Mammary epithelial cell (primary cell): ENCODE data around the gene TRERF1.

Experiments used
- CTCF ChIP-seq, 2 donors: IDR thresholded peaks in 1 of 2; conservative IDR thresholded peaks in 1 of 2; 2 replicates each; pipeline ENCODE4 v1.5.1; 2011 to 2012; ENCODE audit warnings: inconsistent platforms in 2 of 2, low read length in 2 of 2, mild to moderate bottlenecking in 2 of 2, control low read depth in 1 of 2, low read depth in 1 of 2; ENCODE audit not compliant: insufficient read depth in 1 of 2; ENCODE audit errors: extremely low read depth in 1 of 2
- EZH2 ChIP-seq: IDR thresholded peaks from 2 replicates; pipeline ENCODE4 v1.6.1; 2012; ENCODE audit warnings: low read length, inconsistent platforms, borderline replicate concordance

DNA sequence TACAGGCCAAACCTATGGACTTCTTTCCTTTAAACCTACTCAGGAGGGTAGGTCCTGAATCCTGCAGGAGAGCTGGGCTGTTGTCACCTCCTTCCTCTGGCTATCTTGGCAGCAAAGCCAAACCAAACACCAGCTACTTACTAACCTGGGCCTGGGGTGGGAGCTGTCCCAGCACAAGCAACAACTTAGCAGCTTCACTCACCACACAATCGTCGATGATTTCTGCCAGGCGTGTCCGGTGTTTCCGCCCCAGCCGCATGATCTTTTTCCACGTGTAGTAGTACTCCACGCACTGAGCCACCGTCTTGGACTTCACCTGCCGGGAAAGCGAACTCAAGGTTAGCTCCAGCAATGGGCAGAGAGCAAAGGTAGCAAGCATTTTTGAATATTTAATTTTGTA lies 208.7 kb downstream of the TRERF1 start:
- TF ChIP-seq CTCF (conservative IDR thresholded peaks at IDR 0.05 in 1 of 2, IDR thresholded peaks at IDR 0.05 in 1 of 2; ENCODE audit: extremely low read depth in 1 of 2, insufficient read depth in 1 of 2, low read depth in 1 of 2, low read length in 2 of 2) (no peak), EZH2 (no peak)
